ENCODE measurements around the gene SCGN. TPM values are rescaled to one million over a fixed set of nuclear protein-coding genes. Genes with fewer than 3 reads are reported as not detected.

SCGN gene
- total RNA-seq, 4 donors from 2014 or later = 0.30 TPM; not detected in 3

DNA sequence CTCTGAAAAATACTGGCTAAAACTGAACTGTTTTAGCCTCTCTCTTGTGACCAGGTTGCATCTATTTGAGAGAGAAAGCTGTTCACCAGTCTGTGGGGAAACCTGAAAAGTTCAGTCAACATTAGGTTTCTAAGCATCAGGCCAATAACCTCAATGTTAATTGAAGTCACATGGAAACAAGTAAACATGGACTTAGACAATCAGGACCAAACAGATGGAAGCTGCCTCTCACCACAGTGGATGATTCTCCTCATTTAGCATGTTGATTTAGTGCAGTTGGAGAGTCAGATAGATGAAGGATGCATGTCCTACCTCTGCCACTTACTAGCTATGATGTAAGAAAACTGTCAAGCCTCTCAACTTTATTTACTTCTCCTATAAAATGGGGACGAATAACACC, 18.2 kb downstream of the SCGN start:
- intact Hi-C loops (cut with DNase I; ENCODE audit: low total_unique reads) = no loop called here
- H3K27ac ChIP-seq = no peak overlapping the region
- H3K4me3 ChIP-seq = no peak overlapping the region
- H3K36me3 ChIP-seq = no peaks in the 10 kb centered on the region
- H3K27me3 ChIP-seq = no peaks in the 10 kb centered on the region
- no peaks in the 10 kb centered on the region for H3K4me1 ChIP-seq
- H3K9me3 ChIP-seq = no peaks in the 10 kb centered on the region
- no peak for TF ChIP-seq POLR2A (IDR thresholded peaks at IDR 0.05)
- TF ChIP-seq, protein P1, sequence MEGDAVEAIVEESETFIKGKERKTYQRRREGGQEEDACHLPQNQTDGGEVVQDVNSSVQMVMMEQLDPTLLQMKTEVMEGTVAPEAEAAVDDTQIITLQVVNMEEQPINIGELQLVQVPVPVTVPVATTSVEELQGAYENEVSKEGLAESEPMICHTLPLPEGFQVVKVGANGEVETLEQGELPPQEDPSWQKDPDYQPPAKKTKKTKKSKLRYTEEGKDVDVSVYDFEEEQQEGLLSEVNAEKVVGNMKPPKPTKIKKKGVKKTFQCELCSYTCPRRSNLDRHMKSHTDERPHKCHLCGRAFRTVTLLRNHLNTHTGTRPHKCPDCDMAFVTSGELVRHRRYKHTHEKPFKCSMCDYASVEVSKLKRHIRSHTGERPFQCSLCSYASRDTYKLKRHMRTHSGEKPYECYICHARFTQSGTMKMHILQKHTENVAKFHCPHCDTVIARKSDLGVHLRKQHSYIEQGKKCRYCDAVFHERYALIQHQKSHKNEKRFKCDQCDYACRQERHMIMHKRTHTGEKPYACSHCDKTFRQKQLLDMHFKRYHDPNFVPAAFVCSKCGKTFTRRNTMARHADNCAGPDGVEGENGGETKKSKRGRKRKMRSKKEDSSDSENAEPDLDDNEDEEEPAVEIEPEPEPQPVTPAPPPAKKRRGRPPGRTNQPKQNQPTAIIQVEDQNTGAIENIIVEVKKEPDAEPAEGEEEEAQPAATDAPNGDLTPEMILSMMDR (IDR thresholded peaks at IDR 0.05) = no peak
- no peak for DNase-seq

- no peak for DNase-seq
- H3K36me3 ChIP-seq = no peaks in the 10 kb centered on the region
- H3K27ac ChIP-seq = no peak overlapping the region
- intact Hi-C loops (cut with DNase I; ENCODE audit: low total_unique reads) = no loop called here
- H3K27me3 ChIP-seq = no peaks in the 10 kb centered on the region
- H3K4me1 ChIP-seq = no peaks in the 10 kb centered on the region
- no peak overlapping the region for H3K4me3 ChIP-seq
- TF ChIP-seq POLR2A (IDR thresholded peaks at IDR 0.05) = no peak
- TF ChIP-seq, protein P1 (IDR thresholded peaks at IDR 0.05) = no peak
- no peaks in the 10 kb centered on the region for H3K9me3 ChIP-seq
Observed at GRCh38 chr6:25670793-25671513, 18.9 kb downstream of the SCGN start.

DNA sequence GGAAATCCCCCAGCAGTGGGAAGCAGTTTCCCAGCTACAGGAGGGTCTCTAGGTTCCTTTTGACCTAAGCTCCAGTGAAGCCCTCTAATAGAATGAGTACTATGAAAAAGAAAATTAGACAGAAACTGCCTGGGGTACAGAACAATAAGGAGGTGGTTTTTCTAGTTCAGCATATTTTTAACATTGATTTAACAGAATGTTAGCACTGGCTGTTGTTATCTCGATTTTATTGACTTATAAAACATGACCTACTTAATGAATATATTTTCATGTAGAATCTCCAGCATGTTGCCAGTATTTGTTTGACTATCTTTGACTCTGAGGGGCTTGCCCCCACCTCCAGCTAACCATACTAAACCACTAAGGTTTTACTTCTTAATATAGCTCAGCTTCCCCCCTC, 19.6 kb downstream of the SCGN start:
- no peak for TF ChIP-seq POLR2A (IDR thresholded peaks at IDR 0.05)
- TF ChIP-seq, protein P1 (IDR thresholded peaks at IDR 0.05) = no peak
- Histone ChIP-seq H3K9me3 (no peaks in the 10 kb centered on the region), H3K27me3 (no peaks in the 10 kb centered on the region), H3K27ac (no peak overlapping the region), H3K4me1 (no peaks in the 10 kb centered on the region), H3K4me3 (no peak overlapping the region), H3K36me3 (no peaks in the 10 kb centered on the region)
- intact Hi-C loops (cut with DNase I; ENCODE audit: low total_unique reads) = no loop called here
- DNase-seq = no peak

DNA sequence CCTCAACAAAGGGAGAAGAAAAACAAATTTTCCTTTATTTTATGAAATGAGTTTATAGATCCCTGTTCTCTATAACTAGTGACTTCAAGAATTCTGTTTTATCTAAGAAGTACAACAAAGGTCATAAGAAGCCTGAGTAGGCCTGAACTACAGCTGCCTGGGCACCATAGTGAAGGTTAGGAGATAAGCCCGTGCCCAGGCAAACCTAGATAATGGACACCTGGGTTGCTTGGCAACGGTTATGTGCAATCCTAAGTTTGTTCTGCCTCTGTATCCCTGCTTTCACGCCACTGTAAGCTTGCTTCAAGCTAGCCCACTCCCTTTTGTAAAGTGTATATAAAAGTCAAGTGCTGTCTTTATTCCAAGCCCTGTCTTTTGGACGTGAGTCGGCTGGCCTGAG, 23.2 kb downstream of the SCGN start:
- no peak overlapping the region for H3K27ac ChIP-seq
- H3K4me1 ChIP-seq = no peaks in the 10 kb centered on the region
- DNase-seq = no peak
- no peak overlapping the region for H3K4me3 ChIP-seq
- no peak for TF ChIP-seq POLR2A (IDR thresholded peaks at IDR 0.05)
- TF ChIP-seq, protein P1 (IDR thresholded peaks at IDR 0.05) = no peak
- H3K36me3 ChIP-seq = no peaks in the 10 kb centered on the region
- intact Hi-C loops (cut with DNase I; ENCODE audit: low total_unique reads) = no loop called here
- H3K27me3 ChIP-seq = no peaks in the 10 kb centered on the region
- H3K9me3 ChIP-seq = no peaks in the 10 kb centered on the region

- no peaks in the 10 kb centered on the region for H3K9me3 ChIP-seq
- no peak for DNase-seq
- H3K27ac ChIP-seq = no peak overlapping the region
- intact Hi-C loops (cut with DNase I; ENCODE audit: low total_unique reads) = no loop called here
- TF ChIP-seq, protein P1 (IDR thresholded peaks at IDR 0.05) = no peak
- TF ChIP-seq POLR2A (IDR thresholded peaks at IDR 0.05) = no peak
- no peaks in the 10 kb centered on the region for H3K27me3 ChIP-seq
- no peaks in the 10 kb centered on the region for H3K4me1 ChIP-seq
- no peak overlapping the region for H3K4me3 ChIP-seq
- no peaks in the 10 kb centered on the region for H3K36me3 ChIP-seq
Observed at GRCh38 chr6:25676775-25677174, 24.8 kb downstream of the SCGN start.
